ENCODE results near the gene TGFBI. TPM values are rescaled to one million over a fixed set of nuclear protein-coding genes. Genes with fewer than 3 reads are reported as not detected.

Gene TGFBI
- total and polyA plus RNA-seq, 2 donors (not counting 1 experiment from before 2014, with no cell fraction given), result 398 to 889 TPM

GRCh38 chr5:136084698-136085097 is 55.9 kb downstream of the TGFBI start:
- Histone ChIP-seq H3K4me1 (ENCODE audit: control insufficient read depth, extremely low read depth, insufficient read depth, low read length) (peaks cover 5% of the 10 kb centered on the region), H3K9ac (ENCODE audit: insufficient read depth, low read length) (no peak overlapping the region), H3K27me3 (ENCODE audit: control insufficient read depth, insufficient read depth, low read length) (no peaks in the 10 kb centered on the region), H3K4me2 (ENCODE audit: extremely low read depth, insufficient read depth, low read length) (no peak overlapping the region), H2AFZ (ENCODE audit: low read length) (no peak overlapping the region), H3K79me2 (ENCODE audit: control insufficient read depth, insufficient read depth, low read length) (no peaks in the 10 kb centered on the region), H3K36me3 (ENCODE audit: control insufficient read depth, insufficient read depth, low read length) (no peaks in the 10 kb centered on the region), H3K9me3 (ENCODE audit: control insufficient read depth, insufficient read depth, low read depth, low read length) (no peaks in the 10 kb centered on the region), H4K20me1 (ENCODE audit: control insufficient read depth, extremely low read depth, insufficient read depth, low read length) (no peaks in the 10 kb centered on the region), H3K27ac (ENCODE audit: insufficient read depth, low read length) (no peak overlapping the region), H3K4me3 (replicated peaks in 1 of 4; ENCODE audit: control extremely low read depth in 1 of 4, insufficient read depth in 1 of 4, low read depth in 3 of 4, low read length in 4 of 4) (no peak overlapping the region)
- no peak for DNase-seq (ENCODE audit: low read depth in 2 of 2)
- TF ChIP-seq CTCF (conservative IDR thresholded peaks at IDR 0.05 in 1 of 2, IDR thresholded peaks at IDR 0.05 in 1 of 2; ENCODE audit: low read depth in 1 of 2, low read length in 2 of 2) (no peak), EZH2 (IDR thresholded peaks at IDR 0.05; ENCODE audit: low read length, missing control alignments) (no peak)

- Histone ChIP-seq H3K4me1 (ENCODE audit: control insufficient read depth, extremely low read depth, insufficient read depth, low read length) (peaks cover 3% of the 10 kb centered on the region), H3K4me3 (replicated peaks in 1 of 4; ENCODE audit: control extremely low read depth in 1 of 4, insufficient read depth in 1 of 4, low read depth in 3 of 4, low read length in 4 of 4) (no peak overlapping the region), H3K9ac (ENCODE audit: insufficient read depth, low read length) (no peak overlapping the region), H3K27ac (ENCODE audit: insufficient read depth, low read length) (no peak overlapping the region), H3K36me3 (ENCODE audit: control insufficient read depth, insufficient read depth, low read length) (no peaks in the 10 kb centered on the region), H3K27me3 (ENCODE audit: control insufficient read depth, insufficient read depth, low read length) (no peaks in the 10 kb centered on the region), H3K9me3 (ENCODE audit: control insufficient read depth, insufficient read depth, low read depth, low read length) (no peaks in the 10 kb centered on the region), H4K20me1 (ENCODE audit: control insufficient read depth, extremely low read depth, insufficient read depth, low read length) (no peaks in the 10 kb centered on the region), H2AFZ (ENCODE audit: low read length) (no peak overlapping the region), H3K4me2 (ENCODE audit: extremely low read depth, insufficient read depth, low read length) (no peak overlapping the region), H3K79me2 (ENCODE audit: control insufficient read depth, insufficient read depth, low read length) (no peaks in the 10 kb centered on the region)
- TF ChIP-seq CTCF (conservative IDR thresholded peaks at IDR 0.05 in 1 of 2, IDR thresholded peaks at IDR 0.05 in 1 of 2; ENCODE audit: low read depth in 1 of 2, low read length in 2 of 2) (no peak), EZH2 (IDR thresholded peaks at IDR 0.05; ENCODE audit: low read length, missing control alignments) (no peak)
- DNase-seq (ENCODE audit: low read depth in 2 of 2), result no peak
These were observed 58.2 kb downstream of the TGFBI start for GRCh38 chr5:136086783-136087566.

GRCh38 chr5:136087961-136088871 is 59.4 kb downstream of the TGFBI start:
- H3K4me3 ChIP-seq (replicated peaks in 1 of 4; ENCODE audit: control extremely low read depth in 1 of 4, insufficient read depth in 1 of 4, low read depth in 3 of 4, low read length in 4 of 4), result no peak overlapping the region
- no peaks in the 10 kb centered on the region for H3K9me3 ChIP-seq (ENCODE audit: control insufficient read depth, insufficient read depth, low read depth, low read length)
- peak; percentile 47 to 68 for DNase-seq (ENCODE audit: low read depth in 2 of 2)
- H3K4me2 ChIP-seq (ENCODE audit: extremely low read depth, insufficient read depth, low read length), result peak overlapping the region; percentile 40
- H3K27ac ChIP-seq (ENCODE audit: insufficient read depth, low read length), result peak overlapping the region; percentile 31
- H2AFZ ChIP-seq (ENCODE audit: low read length), result peak overlapping the region; percentile 23
- TF ChIP-seq CTCF (conservative IDR thresholded peaks at IDR 0.05 in 1 of 2, IDR thresholded peaks at IDR 0.05 in 1 of 2; ENCODE audit: low read depth in 1 of 2, low read length in 2 of 2) (no peak), EZH2 (IDR thresholded peaks at IDR 0.05; ENCODE audit: low read length, missing control alignments) (no peak)
- H3K79me2 ChIP-seq (ENCODE audit: control insufficient read depth, insufficient read depth, low read length), result no peaks in the 10 kb centered on the region
- peaks cover 3% of the 10 kb centered on the region for H3K4me1 ChIP-seq (ENCODE audit: control insufficient read depth, extremely low read depth, insufficient read depth, low read length)
- H3K9ac ChIP-seq (ENCODE audit: insufficient read depth, low read length), result no peak overlapping the region
- no peaks in the 10 kb centered on the region for H3K36me3 ChIP-seq (ENCODE audit: control insufficient read depth, insufficient read depth, low read length)
- H4K20me1 ChIP-seq (ENCODE audit: control insufficient read depth, extremely low read depth, insufficient read depth, low read length), result no peaks in the 10 kb centered on the region
- no peaks in the 10 kb centered on the region for H3K27me3 ChIP-seq (ENCODE audit: control insufficient read depth, insufficient read depth, low read length)

Measured in fibroblast of lung (primary cell).